ENCODE data around the gene CHRNB4. TPM values are rescaled to one million over a fixed set of nuclear protein-coding genes. Genes with fewer than 3 reads are reported as not detected.

Gene CHRNB4
- total RNA-seq, 4 donors from 2014 or later, result 0.10 to 1.1 TPM; not detected in 2

DNA sequence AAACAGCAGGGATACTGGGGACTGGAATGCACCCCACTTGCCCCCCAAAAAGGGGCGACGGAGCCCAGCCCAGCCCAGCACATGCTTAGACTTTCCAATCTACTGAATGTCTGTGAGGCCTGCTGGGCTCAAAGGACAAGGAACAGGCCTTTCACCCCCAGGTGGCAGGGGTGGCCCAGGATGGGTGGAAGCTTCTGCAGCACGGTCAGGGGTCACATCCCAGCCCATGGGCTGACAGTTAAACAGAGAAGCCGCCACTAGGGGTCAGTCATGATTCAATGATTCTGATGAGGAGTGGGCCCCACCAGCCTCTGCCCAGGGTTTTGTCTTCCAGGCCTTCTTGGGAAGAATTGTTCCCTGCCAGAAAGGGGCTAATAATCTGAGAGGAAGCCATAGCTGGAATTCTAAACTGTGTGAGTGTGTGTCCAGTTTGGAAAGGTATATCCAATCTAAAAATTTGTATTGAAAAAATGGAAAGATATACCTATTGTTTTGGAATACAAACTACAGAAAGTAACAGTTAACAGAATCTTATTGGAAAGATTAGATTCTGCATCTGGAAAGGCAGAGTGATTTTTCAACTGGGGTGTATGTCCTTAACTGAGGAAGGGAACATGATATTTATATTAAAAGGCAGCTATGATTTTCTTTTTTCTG, 2.2 kb downstream of the CHRNB4 start:
- Histone ChIP-seq H3K36me3 (no peaks in the 10 kb centered on the region), H3K27me3 (peaks cover 23% of the 10 kb centered on the region), H3K9me3 (peaks cover 0 to 6% (median 0%) of the 10 kb centered on the region in 3 donors), H3K27ac (no peak overlapping the region), H3K4me3 (no peak overlapping the region), H3K4me1 (peaks cover 0 to 14% (median 8%) of the 10 kb centered on the region in 3 donors)
- TF ChIP-seq POLR2AphosphoS5 (IDR thresholded peaks at IDR 0.05) (no peak), POLR2A (IDR thresholded peaks at IDR 0.05) (no peak), EP300 (IDR thresholded peaks at IDR 0.05) (no peak)
- TF ChIP-seq, protein P1, sequence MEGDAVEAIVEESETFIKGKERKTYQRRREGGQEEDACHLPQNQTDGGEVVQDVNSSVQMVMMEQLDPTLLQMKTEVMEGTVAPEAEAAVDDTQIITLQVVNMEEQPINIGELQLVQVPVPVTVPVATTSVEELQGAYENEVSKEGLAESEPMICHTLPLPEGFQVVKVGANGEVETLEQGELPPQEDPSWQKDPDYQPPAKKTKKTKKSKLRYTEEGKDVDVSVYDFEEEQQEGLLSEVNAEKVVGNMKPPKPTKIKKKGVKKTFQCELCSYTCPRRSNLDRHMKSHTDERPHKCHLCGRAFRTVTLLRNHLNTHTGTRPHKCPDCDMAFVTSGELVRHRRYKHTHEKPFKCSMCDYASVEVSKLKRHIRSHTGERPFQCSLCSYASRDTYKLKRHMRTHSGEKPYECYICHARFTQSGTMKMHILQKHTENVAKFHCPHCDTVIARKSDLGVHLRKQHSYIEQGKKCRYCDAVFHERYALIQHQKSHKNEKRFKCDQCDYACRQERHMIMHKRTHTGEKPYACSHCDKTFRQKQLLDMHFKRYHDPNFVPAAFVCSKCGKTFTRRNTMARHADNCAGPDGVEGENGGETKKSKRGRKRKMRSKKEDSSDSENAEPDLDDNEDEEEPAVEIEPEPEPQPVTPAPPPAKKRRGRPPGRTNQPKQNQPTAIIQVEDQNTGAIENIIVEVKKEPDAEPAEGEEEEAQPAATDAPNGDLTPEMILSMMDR (IDR thresholded peaks at IDR 0.05), result peak in 3 of 4 experiments; percentile 25 to 62 (median 46)
- WGBS, 2 donors (ENCODE audit: low coverage in 1 of 2), result no CpG with 5 or more reads among the region's 4 CpGs
- ATAC-seq, result no peak

DNA sequence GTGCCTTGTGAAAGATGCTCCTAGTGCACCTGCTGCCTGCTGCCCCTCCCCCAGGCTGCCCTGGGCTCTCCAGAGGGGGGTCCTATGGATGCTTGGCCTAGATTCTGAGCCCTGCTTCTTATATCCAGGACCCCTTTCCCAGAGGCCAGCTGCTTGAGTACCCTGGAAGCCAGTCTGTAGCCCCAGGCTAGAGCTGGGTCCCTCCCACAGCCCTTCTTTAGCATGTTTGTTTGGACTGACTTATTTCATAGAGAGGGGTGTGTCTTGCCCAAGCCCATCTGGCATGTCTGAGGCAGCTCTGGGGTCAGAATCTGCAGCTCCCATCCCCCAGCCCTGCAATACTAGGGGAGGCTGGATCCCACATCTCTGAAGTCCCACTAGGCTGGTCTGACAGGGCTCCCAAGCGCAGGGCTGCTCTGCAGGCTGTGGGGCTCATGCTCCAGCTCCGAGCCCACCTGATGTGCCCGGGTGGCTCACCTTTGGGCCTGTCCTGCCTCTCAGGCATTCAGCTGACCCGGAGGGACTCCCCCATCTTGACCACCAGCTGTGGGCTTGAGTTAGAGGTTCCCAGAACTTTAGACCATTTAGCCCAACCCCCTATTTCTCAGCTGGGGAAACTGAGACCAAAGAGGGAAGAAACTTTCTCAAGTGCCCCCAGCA, 3.1 kb downstream of the CHRNB4 start:
- Histone ChIP-seq H3K27me3 (peaks cover 23% of the 10 kb centered on the region), H3K36me3 (no peaks in the 10 kb centered on the region), H3K4me1 (peaks cover 0 to 14% (median 8%) of the 10 kb centered on the region in 3 donors), H3K9me3 (peaks cover 0 to 14% (median 0%) of the 10 kb centered on the region in 3 donors), H3K4me3 (no peak overlapping the region), H3K27ac (no peak overlapping the region)
- WGBS, 2 donors (ENCODE audit: low coverage in 1 of 2), result no CpG with 5 or more reads among the region's 4 CpGs
- TF ChIP-seq, protein P1 (IDR thresholded peaks at IDR 0.05), result no peak
- TF ChIP-seq POLR2A (IDR thresholded peaks at IDR 0.05) (no peak), POLR2AphosphoS5 (IDR thresholded peaks at IDR 0.05) (no peak), EP300 (IDR thresholded peaks at IDR 0.05) (no peak)
- ATAC-seq, result no peak

DNA sequence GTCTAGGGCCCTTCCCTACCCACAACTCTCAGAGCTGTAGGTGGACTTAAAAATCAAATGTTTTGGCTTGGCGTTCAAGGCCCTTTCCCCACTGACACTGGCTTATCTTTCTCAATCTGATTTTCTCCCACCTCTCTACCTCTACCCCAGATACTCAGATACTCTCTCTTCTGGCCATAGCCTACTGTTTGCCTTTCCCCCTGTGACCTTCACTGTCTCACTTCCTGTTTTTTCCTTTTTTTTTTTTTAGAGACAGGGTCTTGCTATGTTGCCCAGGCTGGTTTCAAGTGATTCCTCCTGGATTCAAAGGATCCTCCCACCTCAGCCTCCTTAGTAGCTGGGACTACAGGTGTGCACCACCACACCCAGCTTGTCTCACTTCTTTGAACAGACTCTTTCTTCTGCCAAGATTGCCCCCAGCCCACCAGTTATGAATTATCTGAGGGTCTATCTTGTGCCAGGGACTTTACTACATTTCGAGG, 4.6 kb downstream of the CHRNB4 start:
- peaks cover 0 to 12% (median 8%) of the 10 kb centered on the region in 3 donors for H3K4me1 ChIP-seq
- H3K4me3 ChIP-seq, result no peak overlapping the region
- 100% methylated on average over 1 of the region's 2 CpGs for WGBS, 2 donors (ENCODE audit: low coverage in 1 of 2)
- peaks cover 0 to 18% (median 0%) of the 10 kb centered on the region in 3 donors for H3K9me3 ChIP-seq
- peaks cover 22% of the 10 kb centered on the region for H3K27me3 ChIP-seq
- TF ChIP-seq POLR2A (IDR thresholded peaks at IDR 0.05), result no peak
- TF ChIP-seq EP300 (IDR thresholded peaks at IDR 0.05), result no peak
- TF ChIP-seq POLR2AphosphoS5 (IDR thresholded peaks at IDR 0.05), result no peak
- TF ChIP-seq, protein P1 (IDR thresholded peaks at IDR 0.05), result no peak
- no peaks in the 10 kb centered on the region for H3K36me3 ChIP-seq
- no peak for ATAC-seq
- no peak overlapping the region for H3K27ac ChIP-seq

DNA sequence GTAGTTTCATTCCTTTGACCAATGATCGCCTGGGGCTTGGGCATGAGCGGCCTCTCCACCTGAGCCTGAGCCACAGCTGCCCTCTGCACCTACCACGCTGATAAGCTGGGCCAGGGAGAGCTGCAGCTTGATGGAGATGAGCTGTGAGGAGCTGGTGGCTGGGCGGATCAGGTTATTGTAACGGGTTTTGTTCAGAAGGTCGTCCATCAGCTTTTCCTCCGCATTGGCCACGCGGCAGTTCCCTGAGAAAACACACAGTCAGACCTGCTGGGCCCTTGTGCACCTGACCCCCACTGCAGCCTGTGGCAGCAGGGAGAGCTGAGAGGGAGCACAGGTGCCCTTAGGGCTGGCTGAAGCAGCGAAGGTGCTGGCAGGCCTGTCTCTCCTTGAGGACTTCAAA, 5.7 kb downstream of the CHRNB4 start:
- no peak for ATAC-seq
- Histone ChIP-seq H3K9me3 (peaks cover 0 to 18% (median 0%) of the 10 kb centered on the region in 3 donors), H3K27me3 (peaks cover 12% of the 10 kb centered on the region), H3K4me3 (no peak overlapping the region), H3K4me1 (peaks cover 0 to 1% (median 0%) of the 10 kb centered on the region in 3 donors), H3K27ac (no peak overlapping the region), H3K36me3 (no peaks in the 10 kb centered on the region)
- TF ChIP-seq, protein P1 (IDR thresholded peaks at IDR 0.05), result no peak
- TF ChIP-seq POLR2A (IDR thresholded peaks at IDR 0.05) (no peak), EP300 (IDR thresholded peaks at IDR 0.05) (no peak), POLR2AphosphoS5 (IDR thresholded peaks at IDR 0.05) (no peak)
- WGBS, 2 donors (ENCODE audit: low coverage in 1 of 2), result 88% methylated on average over 5 of the region's 10 CpGs; no CpG with 5 or more reads in 1 of the 2 donors

All from gastroesophageal sphincter (tissue), 4 donors.